ENCODE measurements around the gene ARPC1A.
A peak's percentile ranks its signal among the peaks of the same experiment; 100 is the strongest.
"Not testable (repeated sequence)": the region's sequence is repeated elsewhere in the genome, so short reads cannot be mapped to it uniquely, and the experiment has no call there.

The ARPC1A gene

DNA sequence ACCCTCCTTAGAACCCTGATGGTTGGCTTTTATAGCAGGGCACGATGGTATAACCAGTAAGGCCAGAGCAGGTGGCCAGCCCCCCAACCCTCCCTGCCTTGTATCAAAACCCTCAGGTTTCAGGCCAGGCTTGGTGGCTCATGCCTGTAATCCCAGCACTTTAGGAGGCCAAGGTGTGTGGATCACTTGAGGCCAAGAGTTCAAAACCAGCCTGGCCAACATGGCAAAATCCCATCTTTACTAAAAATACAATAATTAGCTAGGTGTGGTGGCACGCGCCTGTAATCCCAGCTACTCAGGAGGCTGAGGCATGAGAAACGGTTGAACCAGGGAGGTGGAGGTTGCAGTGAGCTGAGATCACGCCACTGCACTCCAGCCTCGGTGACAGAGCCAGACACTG lies 3.0 kb upstream of the ARPC1A start:
- DNase-seq = not testable (repeated sequence)

- DNase-seq = no peak
Measured at GRCh38 chr7:99324559-99324958, 1.1 kb upstream of the ARPC1A start.

DNA sequence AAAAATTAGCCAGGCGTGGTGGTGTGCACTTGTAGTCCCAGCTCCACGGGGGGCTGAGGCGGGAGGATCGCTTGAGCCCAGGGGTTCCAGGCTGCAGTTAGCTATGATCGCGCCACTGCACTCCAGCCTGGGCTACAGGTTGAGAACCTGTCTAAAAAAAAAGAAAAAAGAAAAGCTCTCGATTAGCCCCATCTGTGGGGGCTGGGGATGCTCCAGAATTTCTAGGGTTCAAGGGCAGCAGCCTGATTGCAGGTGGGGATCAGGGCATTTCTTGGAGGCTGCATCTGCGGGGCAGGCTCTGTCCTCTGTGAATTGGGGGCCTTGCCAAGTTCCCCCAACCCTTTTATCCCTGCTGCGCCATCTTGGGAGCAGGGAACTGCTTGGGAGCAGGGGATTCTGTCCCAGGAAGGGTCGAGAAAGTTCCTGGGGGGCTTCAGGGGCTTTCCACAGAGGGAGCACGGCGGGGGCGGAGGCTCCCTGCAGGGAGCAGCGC lies 651 bp upstream of the ARPC1A start:
- no peak for DNase-seq

- DNase-seq = peak in 1 of 2 experiments; percentile 26
Measured at GRCh38 chr7:99326408-99326782, 697 bp downstream of the ARPC1A start.

DNA sequence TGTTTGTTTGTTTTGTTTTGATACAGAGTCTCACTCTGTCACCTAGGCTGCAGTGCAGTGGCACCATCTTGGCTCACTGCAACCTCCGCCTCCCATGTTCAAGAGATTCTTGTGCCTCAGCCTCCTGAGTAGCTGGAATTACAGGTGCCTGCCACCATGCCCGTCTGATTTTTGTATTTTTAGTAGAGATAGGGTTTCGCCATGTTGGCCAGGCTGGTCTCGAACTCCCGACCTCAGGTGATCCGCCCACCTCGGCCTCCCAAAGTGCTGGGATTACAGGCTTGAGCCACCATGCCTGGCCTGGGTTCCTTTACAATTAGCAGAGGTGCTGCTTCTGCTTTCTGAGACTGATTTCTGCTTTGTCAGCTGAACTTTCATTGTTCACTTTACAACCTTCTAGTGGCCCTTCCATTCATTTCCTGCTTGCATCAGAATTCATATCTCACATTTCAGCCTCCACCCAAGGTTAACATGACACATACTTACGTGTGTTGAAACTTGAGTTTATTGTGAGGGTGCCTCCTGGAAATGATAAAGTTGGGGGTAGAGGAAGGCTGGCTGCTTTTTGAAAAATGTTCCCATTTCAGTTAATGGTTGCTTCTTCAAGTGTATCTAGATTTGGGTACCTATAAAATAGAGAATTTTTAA lies 4.7 kb downstream of the ARPC1A start:
- peak; percentile 85 for DNase-seq

DNA sequence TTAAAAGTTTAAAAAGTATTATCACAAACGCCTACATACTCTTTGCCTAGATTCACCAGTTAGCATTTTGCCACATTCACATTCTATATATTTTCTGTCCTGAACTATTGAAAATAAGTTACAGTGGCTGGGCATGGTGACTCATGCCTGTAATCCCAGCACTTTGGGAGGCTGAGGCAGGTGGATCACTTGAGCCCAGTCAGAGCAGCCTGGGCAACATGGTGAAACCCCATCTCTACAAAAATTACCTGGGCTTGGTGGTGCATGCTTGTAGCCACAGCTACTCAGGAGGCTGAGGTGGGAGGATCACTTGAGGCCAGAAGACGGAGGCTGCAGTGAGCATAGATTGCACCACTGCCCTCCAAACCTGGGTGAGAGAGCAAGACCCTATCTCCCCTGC lies 5.3 kb downstream of the ARPC1A start:
- DNase-seq = no peak

DNA sequence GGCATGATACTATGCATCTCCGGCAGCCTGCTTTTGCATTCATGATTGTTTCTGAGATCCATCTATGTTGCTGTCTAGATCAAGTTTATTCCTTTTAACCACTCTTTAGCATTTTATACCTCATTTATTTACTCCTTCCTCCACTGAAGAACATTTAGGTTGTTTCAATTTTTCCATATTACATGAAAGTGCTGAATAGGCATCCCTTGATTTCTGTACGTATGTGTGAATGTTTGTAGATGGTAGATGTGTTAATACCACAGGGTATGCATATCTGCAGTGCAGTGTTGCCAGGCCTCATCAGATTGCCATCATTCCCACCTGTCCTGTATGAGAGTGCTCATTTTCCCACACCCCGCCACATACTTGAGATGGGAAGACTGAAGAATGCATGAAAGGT lies 13.9 kb downstream of the ARPC1A start:
- DNase-seq = no peak

DNA sequence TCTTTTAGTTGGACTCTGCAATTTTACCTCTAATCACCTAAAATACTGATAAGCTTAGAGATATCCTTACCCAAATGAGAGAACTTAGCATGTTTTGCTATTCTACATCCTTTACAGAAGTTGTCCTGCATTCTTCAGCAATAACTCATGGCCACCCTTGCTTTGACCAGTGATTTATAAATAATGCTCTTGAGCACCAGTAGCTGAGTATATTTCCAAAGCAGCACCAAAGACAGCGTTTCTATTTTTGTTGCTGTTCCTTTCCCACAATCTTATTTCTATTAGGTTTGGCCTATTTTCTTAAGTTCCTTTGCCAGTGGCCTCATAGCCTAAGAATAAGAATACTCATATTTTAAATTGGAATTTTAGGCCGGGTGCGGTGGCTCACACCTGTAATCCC lies 15.0 kb downstream of the ARPC1A start:
- no peak for DNase-seq

GRCh38 chr7:99344061-99344647 lies 18.5 kb downstream of the ARPC1A start:
- no peak for DNase-seq

DNA sequence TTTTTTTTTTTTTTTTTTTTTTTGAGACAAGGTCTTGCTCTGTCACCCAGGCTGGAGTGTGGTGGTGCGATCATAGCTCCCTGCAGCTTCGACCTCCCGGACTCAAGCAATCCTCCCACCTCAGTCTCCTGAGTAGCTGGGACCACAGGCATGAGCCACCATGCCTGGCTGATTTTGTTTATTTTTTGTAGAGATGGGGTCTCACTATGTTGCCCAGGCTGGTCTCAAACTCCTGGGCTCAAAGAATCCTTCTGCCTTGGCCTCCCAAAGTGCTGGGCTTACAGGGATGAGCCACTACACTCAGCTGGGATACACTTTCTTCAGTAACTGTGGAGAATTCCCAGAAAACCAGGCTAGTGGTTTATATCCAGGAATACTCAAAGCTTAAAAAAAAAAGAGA lies 24.9 kb downstream of the ARPC1A start:
- not testable (repeated sequence) for DNase-seq

DNA sequence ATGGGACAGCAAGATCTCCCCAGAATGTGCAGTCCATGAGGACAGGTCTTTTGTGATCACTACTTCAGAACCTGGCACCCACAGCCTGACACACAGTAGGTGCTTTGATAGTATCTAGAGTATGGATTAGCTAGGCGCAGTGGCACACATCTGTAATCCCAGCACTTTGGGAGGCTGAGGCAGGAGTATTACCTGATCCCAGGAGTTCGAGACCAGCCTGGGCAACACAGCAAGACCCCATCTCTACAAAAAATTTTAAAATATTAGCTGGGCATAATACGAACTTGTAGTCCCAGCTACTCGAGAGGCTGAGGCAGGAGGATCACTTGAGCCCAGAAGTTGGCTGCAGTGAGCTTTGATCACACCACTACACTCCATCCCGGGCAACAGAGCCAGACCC lies 26.5 kb downstream of the ARPC1A start:
- DNase-seq = no peak

- DNase-seq = no peak
Measured at GRCh38 chr7:99355098-99355497, 29.4 kb downstream of the ARPC1A start.

DNA sequence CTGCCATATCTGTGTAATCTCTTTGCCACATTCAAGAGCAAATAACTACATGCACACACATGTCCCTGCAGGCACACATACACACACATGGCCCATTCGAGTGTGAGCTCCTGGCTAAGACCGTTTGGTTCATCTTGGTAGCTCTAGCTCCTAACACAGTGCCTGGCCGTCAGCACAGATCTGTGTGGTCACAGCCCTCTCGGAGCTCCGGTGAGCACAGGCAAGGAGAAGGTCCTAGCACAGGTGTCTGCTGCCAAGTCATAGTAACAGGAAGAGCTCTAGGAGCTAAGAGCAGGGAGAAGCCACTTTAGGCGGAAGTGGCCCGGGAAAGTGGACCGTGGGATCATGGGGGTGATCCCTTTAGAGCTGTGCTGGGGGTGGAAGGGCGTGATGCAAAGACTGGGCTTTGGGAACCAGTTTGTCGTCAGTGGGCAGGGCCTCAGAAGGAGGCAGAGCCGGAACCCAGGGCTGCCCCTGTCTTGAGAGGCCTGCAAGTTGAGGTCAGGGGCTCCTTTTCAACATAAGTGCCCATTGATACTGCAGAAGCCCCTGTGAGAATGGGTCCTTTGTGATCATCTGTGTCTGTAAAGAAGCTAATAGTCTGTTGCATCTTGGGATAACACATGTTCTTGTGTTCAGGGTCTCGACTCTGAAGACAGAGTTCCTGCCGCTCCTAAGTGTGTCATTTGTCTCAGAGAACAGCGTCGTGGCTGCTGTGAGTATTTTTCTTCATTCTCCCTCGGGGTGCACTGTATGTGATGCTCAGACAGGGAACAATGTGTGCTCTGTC lies 32.2 kb downstream of the ARPC1A start:
- no peak for DNase-seq

DNA sequence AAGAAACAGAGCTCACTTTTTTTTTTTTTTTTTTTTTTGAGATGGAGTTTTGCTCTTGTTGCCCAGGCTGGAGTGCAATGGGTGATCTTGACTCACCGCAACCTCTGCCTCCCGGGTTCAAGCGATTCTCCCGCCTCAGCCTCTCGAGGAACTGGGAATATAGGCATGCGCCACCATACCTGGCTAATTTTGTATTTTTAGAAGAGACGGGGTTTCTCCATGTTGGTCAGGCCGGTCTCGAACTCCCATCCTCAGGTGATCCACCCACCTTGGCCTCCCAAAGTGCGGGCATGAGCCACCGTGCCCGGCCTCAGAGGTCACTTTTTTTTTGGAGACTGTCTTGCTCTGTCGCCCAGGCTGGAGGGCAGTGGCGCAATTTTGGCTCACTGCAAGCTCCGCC lies 32.8 kb downstream of the ARPC1A start:
- not testable (repeated sequence) for DNase-seq

DNA sequence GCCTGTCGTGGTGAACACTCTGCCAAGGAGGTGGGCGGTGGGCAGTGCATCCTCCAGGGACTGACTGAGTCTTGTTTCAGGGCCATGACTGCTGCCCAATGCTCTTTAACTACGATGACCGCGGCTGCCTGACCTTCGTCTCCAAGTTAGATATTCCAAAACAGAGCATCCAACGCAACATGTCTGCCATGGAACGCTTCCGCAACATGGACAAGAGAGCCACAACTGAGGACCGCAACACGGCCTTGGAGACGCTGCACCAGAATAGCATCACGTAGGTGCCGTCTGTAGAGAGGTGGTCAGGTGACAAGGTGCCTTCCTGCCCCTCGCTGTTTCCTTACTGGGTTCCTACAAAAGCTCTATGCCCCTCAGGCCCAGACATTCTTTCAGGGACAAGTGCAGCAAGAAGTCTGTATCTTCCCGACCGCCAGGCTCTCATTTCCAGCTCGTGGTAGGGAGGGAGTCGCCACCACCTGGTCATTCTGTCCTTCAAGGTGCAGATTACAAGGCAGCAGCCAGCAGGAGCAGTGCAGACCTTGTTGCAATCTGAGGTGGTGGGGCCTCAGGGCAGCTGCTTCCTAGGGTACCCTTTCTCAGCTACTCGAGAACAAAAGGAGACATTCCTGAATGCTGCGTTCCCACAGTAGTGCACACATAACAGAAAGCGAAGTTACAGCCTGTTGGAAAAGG lies 33.9 kb downstream of the ARPC1A start:
- no peak for DNase-seq

- DNase-seq = no peak
Measured at GRCh38 chr7:99362801-99363200, 37.1 kb downstream of the ARPC1A start.

GRCh38 chr7:99363286-99363685 lies 37.6 kb downstream of the ARPC1A start:
- no peak for DNase-seq

- peak; percentile 10 to 19 for DNase-seq
Measured at GRCh38 chr7:99365318-99366141, 39.8 kb downstream of the ARPC1A start.

DNA sequence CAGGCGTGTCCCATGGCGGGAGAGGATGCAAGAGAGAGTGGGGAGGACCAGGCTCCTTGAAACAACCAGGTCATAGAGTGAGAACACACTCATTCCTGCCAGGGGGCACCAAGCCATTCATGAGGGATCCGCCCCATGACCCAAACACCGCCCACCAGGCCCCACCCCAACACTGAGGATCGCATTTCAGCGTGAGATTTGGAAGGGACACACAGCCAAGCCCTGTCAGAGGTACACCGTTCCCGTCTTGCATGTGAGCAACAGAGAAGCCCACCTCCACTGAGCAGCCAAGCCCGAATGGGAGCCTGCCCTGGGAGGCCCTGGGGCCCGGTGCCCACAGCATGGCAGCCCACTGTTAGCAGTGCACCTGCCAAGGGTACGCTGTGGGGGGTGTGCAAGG lies 40.9 kb downstream of the ARPC1A start:
- DNase-seq = no peak

DNA sequence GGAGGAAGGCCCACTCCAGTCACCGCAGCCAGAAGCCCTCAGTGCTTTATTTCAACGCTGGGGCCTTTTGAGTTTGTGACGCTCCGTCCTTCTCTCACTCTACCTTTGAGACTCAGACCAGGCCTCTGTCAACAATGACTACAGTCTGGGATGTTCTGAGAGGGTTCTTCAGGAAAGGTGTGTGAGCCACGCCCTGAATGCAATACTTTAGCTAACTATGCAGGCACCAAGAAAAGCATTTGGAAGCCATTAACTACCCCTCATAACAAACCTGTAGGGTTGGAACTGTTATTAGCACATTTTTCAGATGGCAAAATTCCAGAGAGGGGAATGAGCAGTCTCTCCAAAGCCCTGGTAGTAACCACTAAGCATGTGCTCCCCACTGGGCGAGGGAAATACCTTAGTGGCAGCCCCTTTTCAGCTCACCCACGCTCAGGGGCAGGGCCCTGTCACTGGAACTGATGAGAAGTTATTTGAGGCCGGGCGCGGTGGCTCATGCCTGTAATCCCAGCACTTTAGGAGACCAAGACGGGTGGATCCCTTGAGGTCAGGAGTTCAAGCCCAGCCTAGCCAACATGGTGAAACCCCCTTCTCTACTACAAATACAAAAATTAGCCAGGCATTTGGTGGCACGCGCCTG lies 43.2 kb downstream of the ARPC1A start:
- no peak for DNase-seq

DNA sequence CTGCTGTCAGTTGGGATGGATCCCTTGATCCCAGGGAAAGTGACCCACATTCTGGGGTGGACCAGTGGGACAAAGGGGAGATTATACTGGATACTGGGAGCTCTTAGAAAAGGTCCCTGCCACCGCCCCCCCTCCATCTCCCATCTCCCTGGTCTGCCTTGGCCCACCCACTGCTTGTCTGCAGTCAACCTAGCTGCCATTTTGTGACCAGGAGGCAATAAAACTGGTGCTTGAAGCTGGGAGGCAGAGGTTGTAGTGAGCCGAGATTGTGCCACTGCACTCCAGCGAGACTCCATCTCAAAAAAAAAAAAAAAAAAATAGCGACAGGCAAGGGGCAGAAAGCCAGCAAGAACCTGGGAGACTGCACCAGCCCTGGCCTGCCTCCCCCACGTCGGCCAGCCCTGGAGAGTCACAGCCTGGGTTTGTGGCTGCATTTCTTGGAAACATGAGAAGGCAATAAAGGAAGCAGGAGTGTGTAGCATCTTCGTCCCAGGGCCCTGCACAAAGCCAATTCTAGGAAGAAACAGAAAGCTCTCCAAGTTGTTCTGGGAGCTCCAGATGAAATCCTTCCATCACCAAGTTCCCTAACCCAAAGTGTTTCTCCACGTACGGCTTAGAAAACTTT lies 44.2 kb downstream of the ARPC1A start:
- DNase-seq = peak; percentile 75 to 77

Data from Kasumi-1 (cell line).